Calu3 (cell line): ENCODE data around the gene DAAM1. TPM values are rescaled to one million over a fixed set of nuclear protein-coding genes. Genes with fewer than 3 reads are reported as not detected.
A peak's percentile ranks its signal among the peaks of the same experiment; 100 is the strongest.

Experiments
- BruUV-seq: library from RNA; stranded (reverse); fragments of 400-500 nt; replicated peaks from 2 replicates; lab custom pipeline; 2021; lab: Mats Ljungman, UMichigan
- CTCF ChIA-PET: fragments of 300-600 bp; sonication (Branson Sonifier 250); formaldehyde crosslinking; loops from one replicate; lab custom pipeline; 2022; ENCODE audit warnings: antibody characterized with exemption; lab: Charles Lee
- DNase-seq: peaks from one replicate; pipeline ENCODE4 v3.0.0; 2022
- H3K27ac Mint-ChIP-seq: one replicate; pipeline ENCODE4 v1.8.0; 2022; ENCODE audit warnings: mixed read lengths; ENCODE audit not compliant: unreplicated experiment
- H3K27me3 Mint-ChIP-seq: one replicate; pipeline ENCODE4 v1.8.0; 2022; ENCODE audit warnings: mixed read lengths; ENCODE audit not compliant: unreplicated experiment
- H3K36me3 Mint-ChIP-seq: one replicate; pipeline ENCODE4 v1.8.0; 2022; ENCODE audit warnings: mild to moderate bottlenecking, moderate library complexity, mixed read lengths; ENCODE audit not compliant: insufficient read depth, unreplicated experiment
- H3K4me1 Mint-ChIP-seq: one replicate; pipeline ENCODE4 v1.8.0; 2022; ENCODE audit warnings: mild to moderate bottlenecking, low read depth, mixed read lengths; ENCODE audit not compliant: unreplicated experiment
- H3K4me3 Mint-ChIP-seq: one replicate; pipeline ENCODE4 v1.8.0; 2022; ENCODE audit warnings: mild to moderate bottlenecking, low read depth, moderate library complexity, mixed read lengths; ENCODE audit not compliant: unreplicated experiment
- H3K9me3 Mint-ChIP-seq: one replicate; pipeline ENCODE4 v1.8.0; 2022; ENCODE audit warnings: low read depth, mixed read lengths; ENCODE audit not compliant: unreplicated experiment
- CTCF ChIP-seq: fragments of 200-600 bp; IDR thresholded peaks from one replicate; pipeline ENCODE4 v1.8.0; 2022; ENCODE audit warnings: antibody characterized with exemption; ENCODE audit not compliant: unreplicated experiment
- intact Hi-C: fragments of 100-400 bp; cut with micrococcal nuclease; formaldehyde crosslinking; loops from one replicate; pipeline ENCODE4 v1.10.0; 2022; ENCODE audit not compliant: unreplicated experiment
- total RNA-seq: library from RNA; stranded (reverse); gene quantifications from 2 replicates; pipeline ENCODE4 v1.2.3, GENCODE V29; 2022

DAAM1 gene
- total RNA-seq, 1 experiment from 2014 or later, result 28.9 TPM

- CTCF ChIA-PET, result interaction anchor here (0.6 to 1.8 kb wide), 2 partner anchors 133 to 295 kb away, joined by 3 to 7 read pairs; partner anchors contain the start of genes JKAMP and L3HYPDH
- peaks cover 10% of the 10 kb centered on the region for H3K4me1 Mint-ChIP-seq
- peaks cover 32% of the 10 kb centered on the region for H3K27me3 Mint-ChIP-seq
- DNase-seq, result peak; percentile 30
- H3K27ac Mint-ChIP-seq, result peak overlapping the region; percentile 27
- no TSS peak for BruUV-seq
- no peaks in the 10 kb centered on the region for H3K9me3 Mint-ChIP-seq
- H3K4me3 Mint-ChIP-seq, result peak overlapping the region; percentile 97
- TF ChIP-seq CTCF, result no peak
- intact Hi-C loops, result loop anchor here (5.0 kb wide), 3 partner anchors 62 to 253 kb away; no protein-coding TSS in a partner anchor
- H3K36me3 Mint-ChIP-seq, result peaks cover 32% of the 10 kb centered on the region
Measured at GRCh38 chr14:59189091-59189785, 771 bp downstream of the DAAM1 start.

- peaks cover 25% of the 10 kb centered on the region for H3K27me3 Mint-ChIP-seq
- H3K4me1 Mint-ChIP-seq, result peaks cover 10% of the 10 kb centered on the region
- peak overlapping the region; percentile 27 for H3K27ac Mint-ChIP-seq
- CTCF ChIA-PET, result interaction anchor here (0.5 to 1.8 kb wide), 4 partner anchors 90 to 295 kb away, joined by 3 to 7 read pairs (median 3); partner anchors contain the start of genes JKAMP and L3HYPDH
- no peaks in the 10 kb centered on the region for H3K9me3 Mint-ChIP-seq
- BruUV-seq, result no TSS peak
- H3K36me3 Mint-ChIP-seq, result peaks cover 32% of the 10 kb centered on the region
- intact Hi-C loops, result loop anchor here (5.0 kb wide), 3 partner anchors 63 to 252 kb away; no protein-coding TSS in a partner anchor
- no peak for TF ChIP-seq CTCF
- H3K4me3 Mint-ChIP-seq, result peak overlapping the region; percentile 97
- DNase-seq, result peak; percentile 84
Measured at GRCh38 chr14:59189786-59190368, 1.4 kb downstream of the DAAM1 start.

- Mint-ChIP-seq H3K4me1 (peaks cover 10% of the 10 kb centered on the region), H3K4me3 (peak overlapping the region; percentile 97), H3K27me3 (peaks cover 20% of the 10 kb centered on the region), H3K36me3 (peaks cover 32% of the 10 kb centered on the region), H3K27ac (peak overlapping the region; percentile 27), H3K9me3 (no peaks in the 10 kb centered on the region)
- TSS peak; percentile 32 for BruUV-seq
- CTCF ChIA-PET, result interaction anchor here (0.5 to 1.0 kb wide), 2 partner anchors 90 to 253 kb away, joined by 3 read pairs; no protein-coding TSS in a partner anchor
- peak; percentile 7 for DNase-seq
- no peak for TF ChIP-seq CTCF
- intact Hi-C loops, result no loop called here
Measured at GRCh38 chr14:59190372-59190771, 1.9 kb downstream of the DAAM1 start.

- Mint-ChIP-seq H3K27me3 (no peaks in the 10 kb centered on the region), H3K9me3 (no peaks in the 10 kb centered on the region), H3K4me3 (no peak overlapping the region), H3K4me1 (peaks cover 10% of the 10 kb centered on the region), H3K36me3 (no peaks in the 10 kb centered on the region), H3K27ac (no peak overlapping the region)
- CTCF ChIA-PET, result no interaction called here
- BruUV-seq, result no TSS peak
- no peak for TF ChIP-seq CTCF
- DNase-seq, result no peak
- intact Hi-C loops, result no loop called here
Measured at GRCh38 chr14:59195912-59196311, 7.4 kb downstream of the DAAM1 start.
